HEK293T (cell line): ENCODE results near the gene TIMP2.

Experiments used
- CTCF ChIA-PET: fragments of 350-600 bp; formaldehyde crosslinking; extraction: SDS; loops from one replicate; lab custom pipeline; 2021; ENCODE audit warnings: antibody characterized with exemption, inconsistent platforms; lab: Yijun Ruan, JAX
- POLR2A ChIA-PET: fragments of 350-600 bp; formaldehyde crosslinking; extraction: SDS; loops from one replicate; lab custom pipeline; 2020; ENCODE audit warnings: antibody characterized with exemption, inconsistent platforms; lab: Yijun Ruan, JAX
- DNase-seq: peaks from one replicate; pipeline ENCODE4 v3.0.0; 2012; ENCODE audit warnings: mixed read lengths; ENCODE audit errors: extremely low spot score
- ARNT ChIP-seq: fragments of 450-650 bp; IDR thresholded peaks from 2 replicates; pipeline ENCODE4 v1.6.1; 2017; ENCODE audit warnings: mild to moderate bottlenecking
- BHLHE40 ChIP-seq: fragments of 450-650 bp; IDR thresholded peaks from 2 replicates; pipeline ENCODE4 v1.6.1; 2016; ENCODE audit warnings: mild to moderate bottlenecking, moderate library complexity, borderline replicate concordance
- CTBP1 ChIP-seq: fragments of 450-650 bp; IDR thresholded peaks from 2 replicates; pipeline ENCODE4 v1.6.1; 2016; ENCODE audit warnings: borderline replicate concordance
- ELF4 ChIP-seq: fragments of 450-650 bp; IDR thresholded peaks from 2 replicates; pipeline ENCODE4 v1.6.1; 2017; ENCODE audit warnings: antibody characterized with exemption
- FOXA1 ChIP-seq: fragments of 450-650 bp; IDR thresholded peaks from 2 replicates; pipeline ENCODE4 v1.6.1; 2016; ENCODE audit warnings: mild to moderate bottlenecking
- FOXK2 ChIP-seq: fragments of 450-650 bp; IDR thresholded peaks from 2 replicates; pipeline ENCODE4 v1.6.1; 2016; ENCODE audit warnings: mild to moderate bottlenecking
- FOXM1 ChIP-seq: fragments of 450-650 bp; IDR thresholded peaks from 2 replicates; pipeline ENCODE4 v1.6.1; 2017; ENCODE audit warnings: mild to moderate bottlenecking, borderline replicate concordance
- HDGF ChIP-seq: fragments of 450-650 bp; IDR thresholded peaks from 2 replicates; pipeline ENCODE4 v1.6.1; 2017; ENCODE audit warnings: antibody characterized with exemption, borderline replicate concordance
- L3MBTL2 ChIP-seq: fragments of 450-650 bp; conservative IDR thresholded peaks from 2 replicates; pipeline ENCODE4 v1.6.1; 2016; ENCODE audit warnings: mild to moderate bottlenecking
- LEF1 ChIP-seq: fragments of 450-650 bp; IDR thresholded peaks from 2 replicates; pipeline ENCODE4 v1.6.1; 2017; ENCODE audit warnings: mild to moderate bottlenecking, borderline replicate concordance
- NFRKB ChIP-seq: fragments of 450-650 bp; IDR thresholded peaks from 2 replicates; pipeline ENCODE4 v1.6.1; 2016; ENCODE audit warnings: mild to moderate bottlenecking, moderate library complexity
- SP1 ChIP-seq: fragments of 450-650 bp; IDR thresholded peaks from 2 replicates; pipeline ENCODE4 v1.6.1; 2017
- SUZ12 ChIP-seq: fragments of 450-650 bp; IDR thresholded peaks from 2 replicates; pipeline ENCODE4 v1.6.1; 2016; ENCODE audit warnings: mild to moderate bottlenecking
- TARDBP ChIP-seq: fragments of 450-650 bp; IDR thresholded peaks from 2 replicates; pipeline ENCODE4 v1.6.1; 2016
- ZNF384 ChIP-seq: fragments of 450-650 bp; IDR thresholded peaks from 2 replicates; pipeline ENCODE4 v1.6.1; 2016
- TF ChIP-seq, protein P1 (sequence below): fragments of 450-650 bp; IDR thresholded peaks from 2 replicates; pipeline ENCODE4 v1.6.1; 2016

Gene TIMP2

DNA sequence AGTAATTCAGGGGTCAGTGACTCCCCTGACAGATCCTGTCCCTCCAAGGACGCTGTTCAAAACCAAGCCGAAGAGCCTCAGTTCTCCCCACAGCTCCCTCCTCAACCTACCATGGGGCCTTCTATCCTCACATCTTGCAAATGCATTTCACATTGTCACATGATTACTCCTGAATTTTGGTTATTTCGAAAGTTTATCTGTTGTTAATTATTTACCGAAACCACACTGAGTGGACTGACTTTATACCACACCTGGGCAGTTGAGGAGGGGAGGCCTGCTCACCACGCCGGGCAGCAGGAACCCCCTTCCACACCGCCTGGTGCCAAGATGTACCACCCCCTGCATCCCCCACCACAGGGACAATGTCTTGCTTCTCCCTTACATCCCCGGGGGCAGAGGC, 4.7 kb downstream of the TIMP2 start:
- ChIA-PET CTCF (no interaction called here), POLR2A (interaction anchor here (0.9 kb wide), 1 partner anchor 18 kb away, joined by 3 read pairs; no protein-coding TSS in a partner anchor)
- TF ChIP-seq CTBP1 (no peak), FOXA1 (no peak), SP1 (no peak), SUZ12 (no peak), HDGF (no peak), NFRKB (no peak), TARDBP (no peak), ZNF384 (no peak), ARNT (no peak), LEF1 (no peak)
- TF ChIP-seq, protein P1, sequence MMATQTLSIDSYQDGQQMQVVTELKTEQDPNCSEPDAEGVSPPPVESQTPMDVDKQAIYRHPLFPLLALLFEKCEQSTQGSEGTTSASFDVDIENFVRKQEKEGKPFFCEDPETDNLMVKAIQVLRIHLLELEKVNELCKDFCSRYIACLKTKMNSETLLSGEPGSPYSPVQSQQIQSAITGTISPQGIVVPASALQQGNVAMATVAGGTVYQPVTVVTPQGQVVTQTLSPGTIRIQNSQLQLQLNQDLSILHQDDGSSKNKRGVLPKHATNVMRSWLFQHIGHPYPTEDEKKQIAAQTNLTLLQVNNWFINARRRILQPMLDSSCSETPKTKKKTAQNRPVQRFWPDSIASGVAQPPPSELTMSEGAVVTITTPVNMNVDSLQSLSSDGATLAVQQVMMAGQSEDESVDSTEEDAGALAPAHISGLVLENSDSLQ, result no peak
- no peak for DNase-seq

DNA sequence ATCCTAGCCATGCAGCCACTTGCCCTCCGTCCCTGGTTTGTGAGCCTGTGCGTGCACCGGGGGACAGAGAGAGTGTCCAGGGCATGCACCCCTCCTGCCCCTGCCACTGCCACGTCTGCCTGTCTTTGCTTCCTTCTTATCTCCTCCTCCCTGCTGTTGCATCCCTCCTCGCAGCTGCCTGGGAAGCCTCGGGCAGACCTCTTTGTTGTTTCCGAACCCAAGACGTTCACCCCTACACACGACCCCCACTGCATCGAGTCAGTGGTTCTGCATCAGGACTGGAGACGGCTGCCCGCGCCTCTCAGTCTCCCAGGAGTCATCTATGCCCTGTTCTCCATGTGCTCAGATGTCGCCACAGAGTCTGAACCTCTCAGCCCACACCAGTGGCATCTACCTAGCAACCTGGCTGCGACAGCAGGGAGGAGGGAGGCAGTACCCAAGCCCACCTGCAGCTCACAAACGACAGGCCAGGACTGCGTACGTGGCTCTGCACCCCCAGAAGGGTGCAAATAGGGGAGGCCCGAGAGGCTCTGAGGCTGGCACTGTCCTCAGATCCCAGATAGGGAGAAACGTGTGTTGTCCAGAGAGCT, 5.2 kb downstream of the TIMP2 start:
- CTCF ChIA-PET, result no interaction called here
- TF ChIP-seq, protein P1, result no peak
- TF ChIP-seq ARNT, result no peak
- TF ChIP-seq CTBP1, result no peak
- TF ChIP-seq BHLHE40, result no peak
- TF ChIP-seq FOXA1, result no peak
- TF ChIP-seq LEF1, result no peak
- no peak for TF ChIP-seq HDGF
- TF ChIP-seq ELF4, result no peak
- no peak for TF ChIP-seq SUZ12
- no peak for TF ChIP-seq FOXK2
- TF ChIP-seq TARDBP, result no peak
- TF ChIP-seq ZNF384, result no peak
- TF ChIP-seq L3MBTL2, result no peak
- TF ChIP-seq FOXM1, result no peak
- no peak for TF ChIP-seq NFRKB
- TF ChIP-seq SP1, result no peak

DNA sequence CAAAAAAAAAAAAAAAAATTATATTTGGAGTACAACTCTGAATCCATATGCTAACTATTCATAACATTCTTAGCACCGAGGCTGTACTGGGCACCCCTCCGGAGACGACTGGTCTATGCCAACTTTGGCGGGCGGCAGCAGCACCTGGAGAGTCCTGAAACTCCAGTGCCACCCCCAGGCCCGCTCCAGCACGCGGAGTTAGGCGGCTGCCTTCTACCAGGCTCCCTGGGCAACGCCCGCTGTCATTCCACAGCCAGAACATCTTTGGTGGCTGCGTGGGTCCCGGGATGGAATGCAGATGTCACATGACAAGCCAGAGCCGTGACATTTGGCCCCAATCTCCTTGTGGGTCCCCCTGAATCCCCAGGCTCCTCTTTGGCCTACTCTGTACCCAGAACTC, 6.2 kb downstream of the TIMP2 start:
- POLR2A ChIA-PET, result no interaction called here
- no peak for TF ChIP-seq FOXM1
- no peak for TF ChIP-seq L3MBTL2
- no peak for TF ChIP-seq NFRKB
- no peak for TF ChIP-seq ELF4
- no peak for TF ChIP-seq FOXK2
- no peak for TF ChIP-seq ZNF384
- CTCF ChIA-PET, result no interaction called here
- no peak for DNase-seq

More for the DNA sequence above, 5.2 kb downstream of the TIMP2 start:
- DNase-seq, result no peak
- POLR2A ChIA-PET, result interaction anchor here (0.9 kb wide), 1 partner anchor 18 kb away, joined by 3 read pairs; no protein-coding TSS in a partner anchor

DNA sequence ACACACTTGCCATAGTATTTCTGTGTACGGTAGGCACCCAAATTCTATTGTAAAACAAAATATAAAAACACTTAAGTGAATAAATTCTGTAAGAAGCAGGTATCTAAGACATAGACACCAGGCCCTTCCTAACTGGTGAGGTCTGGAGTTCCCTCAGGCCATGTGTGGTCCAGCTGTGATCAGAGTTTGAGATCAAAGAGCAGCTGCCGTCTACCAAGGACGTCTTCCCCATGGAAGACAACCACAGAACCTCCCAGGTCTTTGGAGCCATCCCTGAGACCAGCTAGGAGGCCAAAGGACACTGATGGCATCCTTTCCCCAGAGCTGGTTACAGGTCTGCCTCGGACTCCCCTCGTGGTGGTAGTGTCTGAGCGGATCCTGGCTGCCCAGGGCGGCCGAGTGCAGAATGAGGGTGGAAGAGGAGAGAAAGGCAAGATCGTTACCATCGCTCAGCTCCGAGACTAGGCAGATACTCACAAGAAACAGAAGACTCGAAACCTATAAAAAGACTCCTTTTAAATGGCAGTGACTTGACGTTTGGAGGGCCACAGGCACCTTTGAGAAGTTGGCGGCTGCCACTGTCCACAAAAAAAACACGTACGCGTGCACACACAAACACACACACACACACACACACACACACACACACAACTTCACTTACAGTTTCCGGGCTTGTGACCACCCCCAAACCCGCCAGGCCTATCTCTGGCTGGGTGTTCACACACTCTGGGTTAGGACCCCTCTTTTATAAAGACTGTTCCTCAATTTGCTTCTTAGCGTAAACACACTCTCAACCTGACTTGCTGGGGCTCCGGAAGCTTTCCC, 7.5 kb downstream of the TIMP2 start:
- CTCF ChIA-PET, result interaction anchor here (0.6 to 1.7 kb wide), 2 partner anchors 14 to 53 kb away, joined by 3 read pairs; no protein-coding TSS in a partner anchor
- DNase-seq, result no peak
- TF ChIP-seq CTBP1 (no peak), BHLHE40 (no peak), FOXA1 (no peak), FOXK2 (no peak), ZNF384 (no peak), LEF1 (no peak), FOXM1 (no peak), TARDBP (no peak), ELF4 (no peak), SP1 (no peak), ARNT (no peak), HDGF (no peak), NFRKB (no peak)
- TF ChIP-seq, protein P1, result no peak
- POLR2A ChIA-PET, result no interaction called here

DNA sequence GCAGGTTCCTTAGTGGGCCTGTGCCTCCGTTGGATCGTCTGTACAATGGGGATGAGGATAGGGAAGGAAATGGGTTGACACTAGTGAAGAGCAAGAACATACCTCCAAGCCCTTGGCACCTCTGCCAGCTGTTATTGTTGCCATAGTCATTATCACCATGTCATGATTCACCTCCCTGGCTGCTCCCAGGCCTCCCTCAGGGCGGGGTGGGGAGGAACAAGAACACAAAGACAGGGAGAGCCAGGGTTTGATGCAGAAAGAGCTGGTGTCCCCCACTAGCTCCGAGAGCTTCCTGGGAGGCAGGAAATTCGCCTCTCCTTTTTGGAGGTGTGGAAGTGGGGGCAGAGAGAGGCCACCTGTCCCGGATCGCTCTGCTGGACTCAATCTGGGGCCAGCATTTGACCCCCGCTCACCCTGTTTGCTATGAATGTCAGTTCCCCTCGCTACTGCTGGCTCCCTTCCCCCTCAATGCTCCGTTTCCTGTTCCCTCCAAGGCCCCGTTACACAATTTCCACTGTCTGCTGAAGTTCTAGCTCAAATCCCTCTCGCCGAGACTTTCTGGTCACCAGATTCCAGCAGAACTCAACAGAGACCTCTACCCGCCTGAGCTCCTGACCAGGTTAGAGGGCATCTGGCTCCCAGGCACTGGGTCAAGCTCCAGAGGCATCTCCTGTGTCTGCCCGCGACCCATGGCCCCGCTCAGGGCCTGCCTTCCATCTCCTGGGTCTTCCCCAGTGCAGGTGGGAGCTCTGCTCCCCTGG, 9.1 kb downstream of the TIMP2 start:
- POLR2A ChIA-PET, result interaction anchor here (1.1 to 1.2 kb wide), 2 partner anchors 9 to 59 kb away, joined by 3 to 4 read pairs; partner anchors contain the start of gene TIMP2
- no peak for DNase-seq
- CTCF ChIA-PET, result interaction anchor here (1.2 to 1.7 kb wide), 2 partner anchors 12 to 50 kb away, joined by 3 read pairs; no protein-coding TSS in a partner anchor
- TF ChIP-seq ZNF384 (no peak), LEF1 (no peak), ELF4 (no peak), BHLHE40 (no peak), FOXM1 (no peak), FOXK2 (no peak), HDGF (no peak), SUZ12 (no peak), FOXA1 (no peak), ARNT (no peak)
- TF ChIP-seq, protein P1, result no peak
